Muscle layer of colon (tissue), 2 donors: ENCODE results near the gene ZSWIM4.

Experiments used
- H3K27ac ChIP-seq: one replicate; pipeline ENCODE4 v1.7.0; 2013; ENCODE audit warnings: low read depth, mild to moderate bottlenecking, low read length, moderate library complexity
- H3K27me3 ChIP-seq, 2 donors: one replicate each; pipeline ENCODE4 v1.7.0; 2013; ENCODE audit warnings: low read length in 2 of 2, mild to moderate bottlenecking in 2 of 2; ENCODE audit not compliant: insufficient read depth in 2 of 2, control insufficient read depth in 1 of 2
- H3K36me3 ChIP-seq: one replicate; pipeline ENCODE4 v1.7.0; 2013; ENCODE audit warnings: mild to moderate bottlenecking, low read length; ENCODE audit not compliant: insufficient read depth
- H3K4me1 ChIP-seq: one replicate; pipeline ENCODE4 v1.7.0; 2013; ENCODE audit warnings: mild to moderate bottlenecking, low read length; ENCODE audit not compliant: insufficient read depth
- H3K4me3 ChIP-seq, 2 donors: one replicate each; pipeline ENCODE4 v1.7.0; 2013; ENCODE audit warnings: low read length in 2 of 2, low read depth in 1 of 2, mild to moderate bottlenecking in 1 of 2, moderate library complexity in 1 of 2
- H3K9ac ChIP-seq: one replicate; pipeline ENCODE4 v1.7.0; 2013; ENCODE audit warnings: low read length
- H3K9me3 ChIP-seq: one replicate; pipeline ENCODE4 v1.7.0; 2013; ENCODE audit warnings: mild to moderate bottlenecking, low read length
- donor health status: abdominal sarcoma.
- donor health status: Adenocarcinoma of cecum.

ZSWIM4 gene

DNA sequence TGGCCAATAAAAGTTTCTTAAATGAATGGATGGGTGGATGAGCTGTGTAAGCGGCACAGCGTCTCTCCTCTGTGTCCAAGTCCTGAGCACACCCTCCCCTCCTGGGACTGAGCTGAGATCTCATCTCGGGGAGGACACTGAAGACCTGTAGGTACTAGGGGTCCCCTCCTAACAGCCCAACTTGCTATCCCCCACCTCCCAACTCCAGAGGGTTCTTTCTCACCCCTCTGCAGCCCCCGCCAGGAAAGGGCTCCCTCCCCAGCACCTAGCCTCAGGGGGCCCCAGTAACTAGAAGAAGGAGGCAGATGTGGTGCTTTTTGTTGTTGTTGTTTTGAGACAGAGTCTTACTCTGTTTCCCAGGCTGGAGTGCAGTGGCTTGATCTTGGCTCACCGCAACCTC lies 80.6 kb downstream of the ZSWIM4 start:
- Histone ChIP-seq H3K9me3 (no peaks in the 10 kb centered on the region), H3K27me3 (peaks cover 0 to 6% of the 10 kb centered on the region in 2 donors), H3K4me1 (peaks cover 12% of the 10 kb centered on the region), H3K36me3 (no peaks in the 10 kb centered on the region), H3K27ac (no peak overlapping the region), H3K9ac (no peak overlapping the region), H3K4me3 (no peak overlapping the region)

DNA sequence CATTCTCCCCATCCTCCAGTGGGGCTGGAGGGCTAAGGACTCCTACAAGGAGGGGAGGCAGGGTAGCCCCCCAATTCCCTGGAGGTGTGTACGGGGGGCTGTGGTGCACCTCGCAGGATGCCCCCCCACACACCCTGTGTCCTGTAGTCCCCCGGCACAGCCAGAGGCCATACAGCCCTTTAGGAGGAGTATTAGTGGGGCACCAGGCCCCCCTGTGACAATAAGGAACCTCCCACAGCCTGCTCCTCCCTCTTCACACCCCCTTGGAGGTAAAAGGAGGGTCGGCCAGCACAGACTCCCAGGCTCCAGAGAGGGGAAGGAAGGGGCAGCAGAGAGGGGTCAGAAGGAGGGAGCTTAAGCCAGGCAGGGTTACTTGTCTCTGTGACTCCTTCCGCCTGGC lies 81.6 kb downstream of the ZSWIM4 start, which contains the start of gene NANOS3:
NANOS3 (plus strand) TSS at position 301 of the 400 bp plus-strand sequence. CDS start 115 bp downstream, outside the sequence.
- Histone ChIP-seq H3K4me1 (peaks cover 18% of the 10 kb centered on the region), H3K27ac (no peak within 1 kb of the TSS), H3K9ac (no peak within 1 kb of the TSS), H3K4me3 (no peak within 1 kb of the TSS), H3K9me3 (no peaks in the 10 kb centered on the region), H3K27me3 (peaks cover 0 to 6% of the 10 kb centered on the region in 2 donors), H3K36me3 (no peaks in the 10 kb centered on the region)

DNA sequence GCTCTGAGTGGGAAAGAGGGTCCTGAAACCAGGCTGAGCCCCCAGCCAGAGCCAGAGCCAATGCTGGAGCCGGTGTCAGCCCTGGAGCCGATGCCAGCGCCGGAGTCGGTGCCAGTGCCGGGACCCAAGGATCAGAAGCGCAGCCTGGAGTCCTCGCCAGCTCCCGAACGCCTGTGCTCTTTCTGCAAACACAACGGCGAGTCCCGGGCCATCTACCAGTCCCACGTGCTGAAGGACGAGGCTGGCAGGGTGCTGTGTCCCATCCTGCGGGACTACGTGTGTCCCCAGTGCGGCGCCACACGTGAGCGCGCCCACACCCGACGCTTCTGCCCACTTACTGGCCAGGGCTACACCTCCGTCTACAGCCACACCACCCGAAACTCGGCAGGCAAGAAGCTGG lies 82.1 kb downstream of the ZSWIM4 start:
- Histone ChIP-seq H3K4me1 (peaks cover 18% of the 10 kb centered on the region), H3K27me3 (peaks cover 0 to 6% of the 10 kb centered on the region in 2 donors)

DNA sequence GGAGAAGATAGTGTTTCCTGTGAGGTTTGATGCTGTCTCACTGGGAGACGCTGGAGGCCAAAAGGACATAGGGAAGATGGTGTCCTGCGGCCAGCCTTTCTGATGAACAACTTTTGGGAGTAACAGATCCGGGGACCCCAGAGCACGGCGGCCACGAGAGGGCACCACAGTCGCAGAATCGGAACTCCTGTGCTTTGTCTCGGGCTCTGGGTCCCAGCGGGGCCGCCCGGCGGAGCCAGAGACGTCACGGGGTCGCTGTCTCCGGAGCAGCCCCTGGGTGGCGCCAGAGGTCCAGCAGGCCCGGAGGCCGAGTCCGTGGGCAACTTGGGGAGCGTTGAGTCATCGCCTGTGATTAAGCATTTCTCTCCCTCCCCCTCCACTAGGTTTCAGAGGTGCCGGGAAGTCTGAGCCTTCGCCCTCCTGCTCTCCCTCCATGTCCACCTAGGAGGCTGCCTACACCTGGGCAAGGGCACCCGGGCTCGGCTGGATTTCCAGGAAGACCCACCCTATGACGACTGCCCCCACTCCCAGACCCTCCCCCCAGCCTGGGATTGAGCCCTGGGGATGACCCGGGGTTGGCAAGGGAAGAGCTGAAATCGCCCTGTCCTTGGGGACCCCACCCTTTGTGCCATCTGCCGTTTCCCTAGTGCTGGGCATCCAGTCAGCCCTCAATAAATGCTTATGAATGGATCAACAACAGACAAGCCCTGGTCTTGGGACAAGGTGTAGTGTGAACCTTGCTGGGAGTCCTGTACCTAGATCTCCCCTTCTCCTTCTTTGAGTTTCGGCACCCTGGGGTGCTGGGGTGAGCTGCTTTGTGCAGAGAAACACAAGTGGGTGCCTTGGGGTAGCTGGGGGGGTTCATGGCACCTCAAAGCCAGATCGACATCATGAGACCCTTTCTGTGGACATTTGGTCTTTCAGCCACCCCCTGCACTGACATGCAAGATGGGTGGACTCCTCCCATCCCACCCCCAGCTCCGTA lies 85.1 kb downstream of the ZSWIM4 start:
- peaks cover 18% of the 10 kb centered on the region for H3K4me1 ChIP-seq
- H3K27me3 ChIP-seq, result no peaks in the 10 kb centered on the region
- peak overlapping the region in 1 of 2 donors; percentile 53 for H3K4me3 ChIP-seq

More for the DNA sequence above, 82.1 kb downstream of the ZSWIM4 start:
- Histone ChIP-seq H3K4me3 (no peak overlapping the region), H3K27ac (no peak overlapping the region), H3K9me3 (no peaks in the 10 kb centered on the region), H3K9ac (no peak overlapping the region), H3K36me3 (no peaks in the 10 kb centered on the region)

DNA sequence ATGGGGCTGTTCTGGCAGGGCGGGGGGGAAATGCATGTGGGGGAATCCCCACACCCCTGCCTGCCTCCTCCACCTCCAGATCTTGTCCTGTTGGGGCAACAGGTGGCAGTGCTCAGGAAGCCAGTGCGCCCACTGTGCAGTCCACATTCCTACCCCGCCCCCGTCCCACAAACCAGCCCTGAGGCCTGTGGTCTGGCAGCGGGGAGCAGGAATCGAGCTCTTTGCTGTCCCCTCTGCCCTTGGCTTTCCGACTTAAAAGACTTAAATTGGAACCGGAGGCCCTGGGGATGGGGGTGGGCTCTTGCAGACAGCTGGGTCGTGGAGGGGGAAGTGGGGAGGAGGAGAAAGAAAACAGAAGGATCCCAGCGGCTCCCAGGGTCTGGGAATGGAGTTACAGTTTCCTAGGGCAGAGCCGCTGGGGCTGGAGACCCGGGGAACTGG lies 86.0 kb downstream of the ZSWIM4 start:
- Histone ChIP-seq H3K4me1 (peaks cover 18% of the 10 kb centered on the region), H3K27me3 (no peaks in the 10 kb centered on the region), H3K9ac (no peak overlapping the region), H3K27ac (peak overlapping the region; percentile 1), H3K9me3 (no peaks in the 10 kb centered on the region), H3K36me3 (no peaks in the 10 kb centered on the region), H3K4me3 (no peak overlapping the region)

More for the DNA sequence above, 85.1 kb downstream of the ZSWIM4 start:
- Histone ChIP-seq H3K9ac (peak overlapping the region; percentile 38), H3K27ac (peak overlapping the region; percentile 1), H3K36me3 (no peaks in the 10 kb centered on the region), H3K9me3 (no peaks in the 10 kb centered on the region)
